ENCODE data around the gene STAG1. TPM values are rescaled to one million over a fixed set of nuclear protein-coding genes. Genes with fewer than 3 reads are reported as not detected.

Gene STAG1
- total and polyA plus RNA-seq, 9 donors = 18.7 to 66.3 (median 55.8) TPM

- Histone ChIP-seq H3K4me3 (no peak overlapping the region), H3K9me3 (no peaks in the 10 kb centered on the region), H3K4me1 (ENCODE audit: insufficient read depth) (no peaks in the 10 kb centered on the region), H3K27ac (no peak overlapping the region), H3K36me3 (no peaks in the 10 kb centered on the region), H3K27me3 (no peaks in the 10 kb centered on the region)
- no peak for TF ChIP-seq POLR2A (IDR thresholded peaks at IDR 0.05)
- TF ChIP-seq CTCF (IDR thresholded peaks at IDR 0.05) = no peak
- no peak for TF ChIP-seq EP300 (IDR thresholded peaks at IDR 0.05)
- intact Hi-C loops (cut with DNase I) = no loop called here
- WGBS, 3 donors = 58 to 67% (median 64%) methylated on average over 2 of the region's 2 CpGs
- no peak for DNase-seq
Measured at GRCh38 chr3:136464502-136464901, 287.7 kb downstream of the STAG1 start.

GRCh38 chr3:136463170-136463569 is 289.0 kb downstream of the STAG1 start:
- intact Hi-C loops (cut with DNase I) = no loop called here

GRCh38 chr3:136457793-136458192 is 294.4 kb downstream of the STAG1 start:
- H3K27ac ChIP-seq = no peak overlapping the region
- H3K4me1 ChIP-seq (ENCODE audit: insufficient read depth) = no peaks in the 10 kb centered on the region
- DNase-seq = no peak
- no peaks in the 10 kb centered on the region for H3K36me3 ChIP-seq
- intact Hi-C loops (cut with DNase I) = no loop called here
- no peak overlapping the region for H3K4me3 ChIP-seq
- whole genome bisulfite sequencing, 3 donors = 93 to 100% (median 99%) methylated on average over 2 of the region's 2 CpGs
- H3K27me3 ChIP-seq = no peaks in the 10 kb centered on the region
- TF ChIP-seq CTCF (IDR thresholded peaks at IDR 0.05) (no peak), POLR2A (IDR thresholded peaks at IDR 0.05) (no peak), EP300 (IDR thresholded peaks at IDR 0.05) (no peak)
- H3K9me3 ChIP-seq = peaks cover 8 to 9% of the 10 kb centered on the region in 2 donors

More at GRCh38 chr3:136463170-136463569, 289.0 kb downstream of the STAG1 start:
- Histone ChIP-seq H3K27ac (no peak overlapping the region), H3K9me3 (no peaks in the 10 kb centered on the region), H3K36me3 (no peaks in the 10 kb centered on the region), H3K4me3 (no peak overlapping the region), H3K27me3 (no peaks in the 10 kb centered on the region), H3K4me1 (ENCODE audit: insufficient read depth) (no peaks in the 10 kb centered on the region)
- DNase-seq = no peak
- TF ChIP-seq POLR2A (IDR thresholded peaks at IDR 0.05) (no peak), EP300 (IDR thresholded peaks at IDR 0.05) (no peak), CTCF (IDR thresholded peaks at IDR 0.05) (no peak)

- intact Hi-C loops (cut with DNase I) = no loop called here
- Histone ChIP-seq H3K27ac (no peak overlapping the region), H3K4me1 (ENCODE audit: insufficient read depth) (no peaks in the 10 kb centered on the region), H3K36me3 (no peaks in the 10 kb centered on the region), H3K9me3 (peaks cover 8 to 9% of the 10 kb centered on the region in 2 donors), H3K4me3 (no peak overlapping the region), H3K27me3 (no peaks in the 10 kb centered on the region)
- 96 to 98% (median 97%) methylated on average over 2 of the region's 2 CpGs for WGBS, 3 donors
- no peak for DNase-seq
- TF ChIP-seq CTCF (IDR thresholded peaks at IDR 0.05) (no peak), POLR2A (IDR thresholded peaks at IDR 0.05) (no peak), EP300 (IDR thresholded peaks at IDR 0.05) (no peak)
Measured at GRCh38 chr3:136456196-136456595, 296.0 kb downstream of the STAG1 start.

GRCh38 chr3:136444581-136444980 is 307.6 kb downstream of the STAG1 start:
- no peaks in the 10 kb centered on the region for H3K4me1 ChIP-seq (ENCODE audit: insufficient read depth)
- no peak for TF ChIP-seq POLR2A (IDR thresholded peaks at IDR 0.05)
- TF ChIP-seq EP300 (IDR thresholded peaks at IDR 0.05) = no peak
- DNase-seq = no peak
- intact Hi-C loops (cut with DNase I) = no loop called here
- no peak overlapping the region for H3K27ac ChIP-seq
- H3K36me3 ChIP-seq = no peaks in the 10 kb centered on the region
- H3K4me3 ChIP-seq = no peak overlapping the region
- H3K9me3 ChIP-seq = no peaks in the 10 kb centered on the region
- WGBS, 3 donors = 94 to 96% (median 95%) methylated on average over 3 of the region's 3 CpGs
- H3K27me3 ChIP-seq = no peaks in the 10 kb centered on the region
